Endothelial cell of umbilical vein (primary cell): ENCODE data around the gene C1QTNF5. TPM values are rescaled to one million over a fixed set of nuclear protein-coding genes. Genes with fewer than 3 reads are reported as not detected.

Experiments
- BruUV-seq: library from RNA; stranded (reverse); fragments of 400-500 nt; replicated peaks from 2 replicates; lab custom pipeline; 2021; lab: Mats Ljungman, UMichigan
- CTCF ChIA-PET: fragments of 300-600, 350-600 bp; sonication (Branson Sonifier 250); formaldehyde crosslinking; loops from one replicate; lab custom pipeline; 2021; ENCODE audit warnings: antibody characterized with exemption, inconsistent platforms; lab: Charles Lee
- POLR2A ChIA-PET: fragments of 300-600, 350-600 bp; sonication (Branson Sonifier 250); formaldehyde crosslinking; loops from one replicate; lab custom pipeline; 2021; ENCODE audit warnings: antibody characterized with exemption, inconsistent platforms; lab: Charles Lee
- DNase-seq: peaks from one replicate; pipeline ENCODE4 v3.0.0-alpha.2; 2011; ENCODE audit warnings: low read depth, low spot score
- FAIRE-seq: peaks from 2 replicates; lab custom pipeline; 2011; peaks lifted over from hg19 to GRCh38; lab: Jason Lieb, UNC
- H2AFZ ChIP-seq: 2 replicates; pipeline ENCODE4 v1.6.0; 2012; ENCODE audit warnings: low read depth, low read length, control low read depth, inconsistent platforms
- H3K27ac ChIP-seq: 2 replicates; pipeline ENCODE4 v1.5.1; 2011; ENCODE audit warnings: low read depth, mild to moderate bottlenecking, control low read depth, low read length, moderate library complexity; ENCODE audit not compliant: insufficient read depth
- H3K27me3 ChIP-seq, 2 experiments: 2 replicates each; pipeline versions ENCODE4 v1.6.0 to v1.6.1; 2011; ENCODE audit warnings: low read length in 2 of 2, mixed read lengths in 1 of 2; ENCODE audit not compliant: control insufficient read depth in 2 of 2, insufficient read depth in 2 of 2
- H3K36me3 ChIP-seq, 2 experiments: 2 replicates in 1 of 2; 3 replicates in 1 of 2; pipeline ENCODE4 v1.5.1; 2011; ENCODE audit warnings: low read length in 2 of 2, mild to moderate bottlenecking in 1 of 2, moderate library complexity in 1 of 2; ENCODE audit not compliant: control insufficient read depth in 2 of 2, insufficient read depth in 2 of 2; ENCODE audit errors: extremely low read depth in 1 of 2
- H3K4me1 ChIP-seq: 3 replicates; pipeline ENCODE4 v1.5.1; 2011; ENCODE audit warnings: mild to moderate bottlenecking, low read length; ENCODE audit not compliant: control insufficient read depth, insufficient read depth; ENCODE audit errors: extremely low read depth
- H3K4me2 ChIP-seq: 2 replicates; pipeline ENCODE4 v1.6.1; 2011; ENCODE audit warnings: low read length, control low read depth, mixed read lengths; ENCODE audit not compliant: insufficient read depth
- H3K4me3 ChIP-seq, 3 experiments: fragments of 200-600 bp in 1 of 3; sonication (generic), shearing (Covaris generic) in 1 of 3; replicated peaks in 1 of 3; 2 replicates each; pipeline ENCODE4 v1.5.1; 2011 to 2016; ENCODE audit warnings: control low read depth in 3 of 3, low read length in 3 of 3, mild to moderate bottlenecking in 2 of 3, inconsistent platforms in 1 of 3, low read depth in 1 of 3, moderate library complexity in 1 of 3; ENCODE audit not compliant: insufficient read depth in 1 of 3
- H3K79me2 ChIP-seq: 2 replicates; pipeline ENCODE4 v1.6.0; 2012; ENCODE audit warnings: low read length, inconsistent platforms; ENCODE audit not compliant: control insufficient read depth, insufficient read depth
- H3K9ac ChIP-seq: replicated peaks from 2 replicates; pipeline ENCODE3; 2011; ENCODE audit warnings: low read length, control low read depth; ENCODE audit not compliant: insufficient read depth; ENCODE audit errors: extremely low read depth
- H3K9me1 ChIP-seq: replicated peaks from 3 replicates; pipeline ENCODE4 v1.6.0; 2011; ENCODE audit warnings: mild to moderate bottlenecking, low read length; ENCODE audit not compliant: control insufficient read depth, insufficient read depth; ENCODE audit errors: extremely low read depth
- H3K9me3 ChIP-seq: replicated peaks from 2 replicates; pipeline ENCODE4 v1.5.1; 2012; ENCODE audit warnings: low read length, inconsistent platforms; ENCODE audit not compliant: control insufficient read depth, insufficient read depth
- H4K20me1 ChIP-seq: replicated peaks from 2 replicates; pipeline ENCODE3; 2011; ENCODE audit warnings: mild to moderate bottlenecking, low read length; ENCODE audit not compliant: control insufficient read depth, insufficient read depth; ENCODE audit errors: extremely low read depth
- EZH2 ChIP-seq: IDR thresholded peaks from 2 replicates; pipeline ENCODE4 v1.6.1; 2012; ENCODE audit warnings: borderline replicate concordance, low read depth, mild to moderate bottlenecking, moderate library complexity, low read length, inconsistent platforms; ENCODE audit not compliant: severe bottlenecking
- FOS ChIP-seq: IDR thresholded peaks from 2 replicates; pipeline ENCODE4 v1.6.1; 2011; ENCODE audit warnings: mild to moderate bottlenecking, low read length, moderate library complexity, borderline replicate concordance; ENCODE audit not compliant: insufficient read depth
- GATA2 ChIP-seq: IDR thresholded peaks from 2 replicates; pipeline ENCODE4 v1.7.0; 2011; ENCODE audit warnings: low read depth, mild to moderate bottlenecking, moderate library complexity, mixed read lengths, low read length; ENCODE audit not compliant: insufficient read length, insufficient read depth
- JUN ChIP-seq: IDR thresholded peaks from 2 replicates; pipeline ENCODE4 v1.6.1; 2011; ENCODE audit warnings: borderline replicate concordance, low read depth; ENCODE audit not compliant: insufficient read length, insufficient read depth
- MAX ChIP-seq: IDR thresholded peaks from 2 replicates; pipeline ENCODE4 v1.6.1; 2011; ENCODE audit not compliant: insufficient read depth, insufficient read length
- MYC ChIP-seq: IDR thresholded peaks from one replicate; pipeline ENCODE4 v1.6.1; 2011; ENCODE audit warnings: mild to moderate bottlenecking, low read depth, low read length
- POLR2A ChIP-seq: IDR thresholded peaks from 2 replicates; pipeline ENCODE4 v1.6.1; 2012; ENCODE audit warnings: low read depth, mild to moderate bottlenecking, control low read depth, low read length
- POLR2AphosphoS5 ChIP-seq: IDR thresholded peaks from 2 replicates; pipeline ENCODE4 v1.6.1; 2012; ENCODE audit warnings: low read depth, mild to moderate bottlenecking, control low read depth, low read length, moderate library complexity; ENCODE audit not compliant: insufficient read depth
- dilution Hi-C: fragments of 300-500 bp; cut with MboI; formaldehyde crosslinking; loops from one replicate; pipeline ENCODE4 v1.15.0; 2019; ENCODE audit warnings: low sequenced_read_pairs; ENCODE audit not compliant: extremely low pct_ligation_motif_present
- intact Hi-C: fragments of 100-400 bp; cut with micrococcal nuclease; formaldehyde crosslinking; loops from one replicate; pipeline ENCODE4 v1.10.0; 2022
- polyA plus RNA-seq, 4 experiments: library from polyadenylated mRNA; depleted of rRNA in 3 of 4; stranded (reverse) in 3 of 4; unstranded in 1 of 4; fragments of >200 nt; gene quantifications; 2 replicates each; pipeline versions ENCODE4 v1.2.1 to v1.2.3, GENCODE V29; 2011 to 2012; ENCODE audit warnings: missing spikeins in 1 of 4
- total RNA-seq: library from RNA; stranded (reverse); gene quantifications from 2 replicates; pipeline ENCODE4 v1.2.3, GENCODE V29; 2021
- TF ChIP-seq, protein P1 (sequence below), 2 donors: IDR thresholded peaks; 1 replicate in 1 of 2; 2 replicates in 1 of 2; pipeline ENCODE4 v1.5.1; 2011; ENCODE audit warnings: low read length in 2 of 2, mild to moderate bottlenecking in 2 of 2, moderate library complexity in 2 of 2, control low read depth in 1 of 2, inconsistent platforms in 1 of 2, low read depth in 1 of 2; ENCODE audit not compliant: insufficient read depth in 1 of 2; ENCODE audit errors: extremely low read depth in 1 of 2

The C1QTNF5 gene
- total and polyA plus RNA-seq, 2 donors (not counting 3 experiments of a cell fraction or from before 2014, with no cell fraction given), result 126 to 201 TPM

DNA sequence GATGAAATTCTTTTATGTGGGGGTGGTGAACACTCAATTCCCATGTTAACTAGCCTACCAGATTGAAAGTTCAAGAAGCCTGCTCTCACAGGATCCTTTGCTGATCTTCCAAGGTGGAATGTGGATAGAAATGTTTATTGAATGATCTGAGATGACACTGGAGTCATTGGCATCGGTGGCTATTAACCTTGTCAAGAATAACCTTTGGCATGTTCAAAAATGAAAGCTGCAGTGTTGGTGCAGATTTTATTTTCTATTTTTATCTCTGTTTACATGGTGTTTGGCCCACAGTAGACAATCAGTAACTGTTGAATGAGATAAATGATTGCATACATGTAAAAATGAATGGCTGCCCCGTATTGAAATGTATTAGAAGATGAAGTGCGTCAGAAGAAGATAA lies 42.7 kb downstream of the C1QTNF5 start:
- Histone ChIP-seq H3K4me2 (no peak overlapping the region), H4K20me1 (no peaks in the 10 kb centered on the region), H3K9me1 (no peaks in the 10 kb centered on the region), H3K9me3 (no peaks in the 10 kb centered on the region), H3K36me3 (peaks cover 23 to 24% of the 10 kb centered on the region in 2 experiments), H3K79me2 (no peaks in the 10 kb centered on the region), H2AFZ (no peak overlapping the region), H3K4me1 (no peaks in the 10 kb centered on the region), H3K27me3 (no peaks in the 10 kb centered on the region), H3K9ac (no peak overlapping the region), H3K4me3 (no peak overlapping the region), H3K27ac (no peak overlapping the region)
- TF ChIP-seq POLR2AphosphoS5 (no peak), MAX (no peak), POLR2A (no peak), EZH2 (no peak), GATA2 (no peak), FOS (no peak), MYC (no peak), JUN (no peak)
- TF ChIP-seq, protein P1, sequence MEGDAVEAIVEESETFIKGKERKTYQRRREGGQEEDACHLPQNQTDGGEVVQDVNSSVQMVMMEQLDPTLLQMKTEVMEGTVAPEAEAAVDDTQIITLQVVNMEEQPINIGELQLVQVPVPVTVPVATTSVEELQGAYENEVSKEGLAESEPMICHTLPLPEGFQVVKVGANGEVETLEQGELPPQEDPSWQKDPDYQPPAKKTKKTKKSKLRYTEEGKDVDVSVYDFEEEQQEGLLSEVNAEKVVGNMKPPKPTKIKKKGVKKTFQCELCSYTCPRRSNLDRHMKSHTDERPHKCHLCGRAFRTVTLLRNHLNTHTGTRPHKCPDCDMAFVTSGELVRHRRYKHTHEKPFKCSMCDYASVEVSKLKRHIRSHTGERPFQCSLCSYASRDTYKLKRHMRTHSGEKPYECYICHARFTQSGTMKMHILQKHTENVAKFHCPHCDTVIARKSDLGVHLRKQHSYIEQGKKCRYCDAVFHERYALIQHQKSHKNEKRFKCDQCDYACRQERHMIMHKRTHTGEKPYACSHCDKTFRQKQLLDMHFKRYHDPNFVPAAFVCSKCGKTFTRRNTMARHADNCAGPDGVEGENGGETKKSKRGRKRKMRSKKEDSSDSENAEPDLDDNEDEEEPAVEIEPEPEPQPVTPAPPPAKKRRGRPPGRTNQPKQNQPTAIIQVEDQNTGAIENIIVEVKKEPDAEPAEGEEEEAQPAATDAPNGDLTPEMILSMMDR (IDR thresholded peaks at IDR 0.05; ENCODE audit: extremely low read depth in 1 of 2, insufficient read depth in 1 of 2, low read depth in 1 of 2, low read length in 2 of 2), result no peak
- no peak for DNase-seq
- intact Hi-C loops, result no loop called here
- dilution Hi-C loops, result no loop called here
- BruUV-seq, result no TSS peak
- ChIA-PET CTCF (interaction anchor here (0.6 to 1.9 kb wide), 4 partner anchors 15 to 30 kb away, joined by 3 to 4 read pairs (median 3); no protein-coding TSS in a partner anchor), POLR2A (no interaction called here)
- no peak for FAIRE-seq
